Activated CD8-positive, alpha-beta T cell treated with anti-CD3 and anti-CD28 coated beads for 36 hours (primary cell): ENCODE measurements around the gene WDR82. TPM values are rescaled to one million over a fixed set of nuclear protein-coding genes. Genes with fewer than 3 reads are reported as not detected.
A peak's percentile ranks its signal among the peaks of the same experiment; 100 is the strongest.

Source experiments
- ATAC-seq: fragments of 200-7000 bp; cut with Tn5 transposase; one replicate; pipeline ENCODE4 v1.10.0; 2021; ENCODE audit warnings: mild to moderate bottlenecking, moderate library complexity
- CTCF ChIA-PET: fragments of 350-600 bp; sonication (Branson Sonifier 250); formaldehyde crosslinking; loops from one replicate; lab custom pipeline; 2021; ENCODE audit warnings: antibody characterized with exemption; lab: Charles Lee
- POLR2A ChIA-PET: fragments of 350-600 bp; sonication (Branson Sonifier 250); formaldehyde crosslinking; loops from one replicate; lab custom pipeline; 2021; ENCODE audit warnings: antibody characterized with exemption; lab: Charles Lee
- DNase-seq: peaks from one replicate; pipeline ENCODE4 v3.0.0-alpha.2; 2020
- H3K27ac Mint-ChIP-seq: one replicate; pipeline ENCODE4 v1.8.0; 2021; ENCODE audit warnings: mild to moderate bottlenecking, mixed read lengths
- H3K27me3 Mint-ChIP-seq: one replicate; pipeline ENCODE4 v1.8.0; 2021; ENCODE audit warnings: mixed read lengths
- H3K36me3 Mint-ChIP-seq: one replicate; pipeline ENCODE4 v1.8.0; 2021; ENCODE audit warnings: low read depth, mixed read lengths
- H3K4me1 Mint-ChIP-seq: one replicate; pipeline ENCODE4 v1.8.0; 2021; ENCODE audit warnings: low read depth, mixed read lengths
- H3K4me3 Mint-ChIP-seq: one replicate; pipeline ENCODE4 v1.8.0; 2021; ENCODE audit warnings: mild to moderate bottlenecking, moderate library complexity, mixed read lengths
- H3K9me3 Mint-ChIP-seq: one replicate; pipeline ENCODE4 v1.8.0; 2021; ENCODE audit warnings: mixed read lengths
- intact Hi-C: fragments of 100-400 bp; cut with micrococcal nuclease; formaldehyde crosslinking; loops from one replicate; pipeline ENCODE4 v1.10.0; 2022
- total RNA-seq, 2 experiments: library from RNA; stranded (reverse); gene quantifications; one replicate each; pipeline ENCODE4 v1.2.3, GENCODE V29; 2021
- TF ChIP-seq, protein P1 (sequence below): fragments of 200-600 bp; IDR thresholded peaks from one replicate; pipeline ENCODE4 v1.8.0; 2022; ENCODE audit warnings: antibody characterized with exemption, mild to moderate bottlenecking

WDR82 gene
- total RNA-seq, 2 experiments from 2014 or later, result 103 to 105 TPM

DNA sequence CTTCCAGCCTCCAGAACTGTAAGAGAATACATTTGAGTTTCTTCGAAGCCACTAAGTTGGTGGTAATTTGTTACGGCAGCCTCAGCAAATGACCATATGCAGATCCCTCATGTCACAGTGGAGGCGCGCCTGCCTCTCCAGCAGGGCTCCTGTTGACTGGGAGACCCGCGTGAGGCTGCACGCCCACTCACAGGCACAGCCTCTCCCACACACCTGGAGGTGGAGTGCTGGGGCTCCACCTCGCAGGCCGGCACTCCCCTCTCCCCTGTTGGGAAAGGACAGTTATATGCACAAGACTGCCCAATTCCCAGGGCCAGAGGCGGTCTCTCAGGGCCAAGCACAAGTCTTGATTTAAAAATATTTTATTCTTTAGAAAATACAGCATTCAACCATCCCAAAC lies 50.2 kb downstream of the WDR82 start:
- Mint-ChIP-seq H3K4me3 (no peak overlapping the region), H3K27me3 (no peaks in the 10 kb centered on the region), H3K27ac (peak overlapping the region; percentile 61), H3K4me1 (peaks cover 65% of the 10 kb centered on the region), H3K36me3 (peaks cover 24% of the 10 kb centered on the region), H3K9me3 (no peaks in the 10 kb centered on the region)
- DNase-seq, result no peak
- CTCF ChIA-PET, result interaction anchor here (1.7 to 1.8 kb wide), 2 partner anchors 8 to 10 kb away, joined by 6 to 15 read pairs; no protein-coding TSS in a partner anchor
- TF ChIP-seq, protein P1, sequence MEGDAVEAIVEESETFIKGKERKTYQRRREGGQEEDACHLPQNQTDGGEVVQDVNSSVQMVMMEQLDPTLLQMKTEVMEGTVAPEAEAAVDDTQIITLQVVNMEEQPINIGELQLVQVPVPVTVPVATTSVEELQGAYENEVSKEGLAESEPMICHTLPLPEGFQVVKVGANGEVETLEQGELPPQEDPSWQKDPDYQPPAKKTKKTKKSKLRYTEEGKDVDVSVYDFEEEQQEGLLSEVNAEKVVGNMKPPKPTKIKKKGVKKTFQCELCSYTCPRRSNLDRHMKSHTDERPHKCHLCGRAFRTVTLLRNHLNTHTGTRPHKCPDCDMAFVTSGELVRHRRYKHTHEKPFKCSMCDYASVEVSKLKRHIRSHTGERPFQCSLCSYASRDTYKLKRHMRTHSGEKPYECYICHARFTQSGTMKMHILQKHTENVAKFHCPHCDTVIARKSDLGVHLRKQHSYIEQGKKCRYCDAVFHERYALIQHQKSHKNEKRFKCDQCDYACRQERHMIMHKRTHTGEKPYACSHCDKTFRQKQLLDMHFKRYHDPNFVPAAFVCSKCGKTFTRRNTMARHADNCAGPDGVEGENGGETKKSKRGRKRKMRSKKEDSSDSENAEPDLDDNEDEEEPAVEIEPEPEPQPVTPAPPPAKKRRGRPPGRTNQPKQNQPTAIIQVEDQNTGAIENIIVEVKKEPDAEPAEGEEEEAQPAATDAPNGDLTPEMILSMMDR, result no peak
- intact Hi-C loops, result no loop called here
- POLR2A ChIA-PET, result interaction anchor here (33.3 kb wide), 1 partner anchor 49 kb away, joined by 949 read pairs; the partner anchor contains the start of genes GLYCTK and WDR82
- no peak for ATAC-seq

DNA sequence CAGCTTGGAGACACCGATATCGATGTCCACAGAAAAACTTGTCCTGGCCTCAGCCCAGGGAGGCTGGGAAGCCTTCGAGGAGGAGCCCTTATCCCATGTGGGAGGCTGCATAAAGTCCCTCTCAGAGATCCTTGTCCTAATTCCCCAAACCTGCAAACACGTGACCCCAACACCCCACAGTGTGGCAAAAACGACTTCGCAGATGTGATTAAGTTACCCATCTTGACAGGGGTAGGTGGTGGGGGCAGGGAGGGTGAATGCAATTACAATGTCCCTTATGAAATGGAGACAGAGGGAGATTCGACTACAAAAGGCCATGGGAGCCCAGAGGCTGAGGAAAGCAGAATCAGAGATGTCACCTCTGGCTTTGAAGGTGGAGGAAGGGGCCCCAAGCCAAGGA lies 50.7 kb downstream of the WDR82 start:
- ChIA-PET POLR2A (interaction anchor here (0.7 to 33.3 kb wide), 3 partner anchors 11 to 50 kb away, joined by 3 to 949 read pairs (median 107); partner anchors contain the start of genes GLYCTK, TWF2 and WDR82), CTCF (interaction anchor here (1.4 to 11.9 kb wide), 5 partner anchors 8 to 111 kb away, joined by 3 to 223 read pairs (median 5); no protein-coding TSS in a partner anchor)
- H3K4me3 Mint-ChIP-seq, result no peak overlapping the region
- intact Hi-C loops, result no loop called here
- H3K36me3 Mint-ChIP-seq, result peaks cover 24% of the 10 kb centered on the region
- no peak for ATAC-seq
- TF ChIP-seq, protein P1, result no peak
- H3K27ac Mint-ChIP-seq, result peak overlapping the region; percentile 61
- H3K27me3 Mint-ChIP-seq, result no peaks in the 10 kb centered on the region
- DNase-seq, result no peak
- peaks cover 65% of the 10 kb centered on the region for H3K4me1 Mint-ChIP-seq
- no peaks in the 10 kb centered on the region for H3K9me3 Mint-ChIP-seq

DNA sequence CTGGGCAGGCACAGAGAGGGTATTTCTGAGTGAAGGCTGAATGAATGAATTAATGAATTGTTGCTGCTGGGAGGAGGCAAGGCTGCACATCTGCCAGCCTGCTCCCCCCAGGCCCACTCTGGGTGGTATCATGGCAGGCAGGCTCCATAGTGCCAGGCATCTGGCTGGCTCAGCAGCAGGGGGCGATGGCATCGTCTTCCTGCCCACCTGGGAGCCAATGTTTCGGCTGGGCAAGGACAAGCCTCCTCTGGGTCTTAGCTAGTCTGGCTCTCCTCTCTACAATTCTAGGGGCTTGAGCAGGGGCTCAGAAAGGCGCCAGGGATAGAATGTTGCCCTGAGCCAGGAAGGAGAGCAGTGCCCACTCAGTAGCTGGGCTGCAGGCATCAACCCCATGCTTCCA lies 51.3 kb downstream of the WDR82 start:
- H3K36me3 Mint-ChIP-seq, result peaks cover 21% of the 10 kb centered on the region
- no peak for DNase-seq
- TF ChIP-seq, protein P1, result no peak
- peaks cover 65% of the 10 kb centered on the region for H3K4me1 Mint-ChIP-seq
- no peaks in the 10 kb centered on the region for H3K27me3 Mint-ChIP-seq
- H3K27ac Mint-ChIP-seq, result peak overlapping the region; percentile 85
- ChIA-PET POLR2A (interaction anchor here (0.7 to 33.3 kb wide), 4 partner anchors 11 to 50 kb away, joined by 3 to 949 read pairs (median 56); partner anchors contain the start of genes GLYCTK, TWF2 and WDR82), CTCF (interaction anchor here (0.7 to 11.9 kb wide), 8 partner anchors 8 to 111 kb away, joined by 3 to 223 read pairs (median 4); partner anchors contain the start of genes TWF2 and WDR82)
- H3K4me3 Mint-ChIP-seq, result no peak overlapping the region
- no peaks in the 10 kb centered on the region for H3K9me3 Mint-ChIP-seq
- intact Hi-C loops, result no loop called here
- no peak for ATAC-seq

DNA sequence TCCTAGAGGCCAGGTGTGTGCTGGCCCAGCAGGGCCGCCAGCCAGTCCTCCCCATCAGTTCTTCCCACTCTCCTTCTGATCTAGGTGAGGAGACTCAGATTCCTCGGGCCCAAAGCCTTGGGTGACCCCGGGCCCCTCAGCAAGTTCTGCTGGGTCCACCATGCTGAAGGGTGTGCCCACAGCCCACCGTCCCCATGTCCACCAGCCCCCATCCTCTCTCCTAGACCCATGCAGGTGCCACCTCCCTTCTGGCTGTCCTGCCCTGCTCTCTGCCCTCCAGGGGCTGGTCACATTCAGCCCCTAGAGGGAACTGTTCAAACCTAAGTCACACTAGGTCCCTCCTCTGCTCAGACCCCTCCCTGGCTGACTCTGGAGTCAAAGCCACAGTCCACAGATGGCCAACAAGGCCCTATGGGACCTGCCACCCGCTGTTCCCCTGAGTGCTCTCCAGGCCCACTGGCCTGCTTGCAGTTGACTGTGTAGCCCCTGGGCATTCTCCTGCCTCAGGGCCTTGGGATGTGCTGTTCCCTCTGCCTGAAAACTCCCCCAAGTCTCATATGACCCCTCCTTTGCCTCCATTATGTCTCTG lies 52.1 kb downstream of the WDR82 start:
- intact Hi-C loops, result no loop called here

More for the DNA sequence above, 52.1 kb downstream of the WDR82 start:
- no peaks in the 10 kb centered on the region for H3K9me3 Mint-ChIP-seq
- ATAC-seq (no peak), DNase-seq (no peak)
- ChIA-PET CTCF (interaction anchor here (0.7 to 11.9 kb wide), 9 partner anchors 8 to 112 kb away, joined by 4 to 223 read pairs (median 5); partner anchors contain the start of genes TWF2 and WDR82), POLR2A (interaction anchor here (1.1 to 33.3 kb wide), 3 partner anchors 12 to 51 kb away, joined by 4 to 949 read pairs (median 107); partner anchors contain the start of genes GLYCTK, TWF2 and WDR82)
- peak overlapping the region; percentile 62 for H3K4me3 Mint-ChIP-seq
- H3K4me1 Mint-ChIP-seq, result peaks cover 66% of the 10 kb centered on the region
- peaks cover 15% of the 10 kb centered on the region for H3K36me3 Mint-ChIP-seq
- H3K27me3 Mint-ChIP-seq, result no peaks in the 10 kb centered on the region
- TF ChIP-seq, protein P1, result no peak
- H3K27ac Mint-ChIP-seq, result peak overlapping the region; percentile 85
